Body of pancreas (tissue), 4 donors: ENCODE results near the gene SMIM30. TPM values are rescaled to one million over a fixed set of nuclear protein-coding genes. Genes with fewer than 3 reads are reported as not detected.

Source experiments
- ATAC-seq: fragments of 150-250 bp; one replicate; pipeline ENCODE4 v1.9.1; 2016
- DNase-seq, 4 donors: peaks; one replicate each; pipeline ENCODE4 v3.0.0-alpha.2; 2019
- H3K27ac ChIP-seq, 4 donors: fragments of 200-600 bp; sonication (generic); 1 replicate in 3 of 4; 2 replicates in 1 of 4; pipeline versions ENCODE4 v1.5.1 to v1.6.1; 2016 to 2019; ENCODE audit warnings: mild to moderate bottlenecking in 1 of 4, mixed read lengths in 1 of 4, moderate library complexity in 1 of 4
- H3K27me3 ChIP-seq, 2 donors: fragments of 200-600 bp; sonication (generic); one replicate each; pipeline ENCODE4 v1.6.0; 2016; ENCODE audit warnings: mild to moderate bottlenecking in 1 of 2
- H3K36me3 ChIP-seq, 2 donors: fragments of 200-600 bp; sonication (generic); replicated peaks in 1 of 2; 2 replicates each; pipeline ENCODE4 v1.5.1; 2016; ENCODE audit warnings: low read depth in 2 of 2; ENCODE audit not compliant: insufficient read depth in 1 of 2
- H3K4me1 ChIP-seq: fragments of 200-600 bp; sonication (generic); one replicate; pipeline ENCODE4 v1.6.0; 2016
- H3K4me3 ChIP-seq, 2 donors: fragments of 200-600 bp; sonication (generic); 1 replicate in 1 of 2; 2 replicates in 1 of 2; pipeline ENCODE4 v1.5.1; 2016 to 2019
- H3K9me3 ChIP-seq, 3 donors: fragments of 200-600 bp; sonication (generic); 1 replicate in 2 of 3; 2 replicates in 1 of 3; pipeline ENCODE4 v1.5.1; 2016
- POLR2A ChIP-seq, 3 donors: fragments of 450-650 bp; IDR thresholded peaks; one replicate each; pipeline ENCODE4 v1.6.1; 2016; ENCODE audit warnings: antibody characterized with exemption in 3 of 3, mild to moderate bottlenecking in 2 of 3
- WGBS, 2 donors: methylation state at CpG; one replicate each; pipeline ENCODE4 v1.1.5; 2017; 5-methylcytosine and 5-hydroxymethylcytosine counted together
- intact Hi-C: fragments of 100-400 bp; cut with DNase I; formaldehyde crosslinking; loops from one replicate; pipeline ENCODE4 v1.15.1; 2023
- total RNA-seq, 2 donors: library from RNA; depleted of rRNA; stranded (reverse); fragments of >200 nt; gene quantifications; one replicate each; pipeline ENCODE4 v1.1.0, GENCODE V29; 2016
- TF ChIP-seq, protein P1 (sequence below), 7 experiments: fragments of 450-650 bp in 4 of 7; fragments of 200-600 bp in 3 of 7; sonication (generic) in 3 of 7; IDR thresholded peaks; one replicate each; pipeline ENCODE4 v1.5.1; 2016 to 2019; ENCODE audit warnings: antibody characterized with exemption in 7 of 7

SMIM30 gene
- total RNA-seq, 2 donors from 2014 or later = 6.9 to 19.7 TPM

GRCh38 chr7:113154117-113154516 is 35.8 kb upstream of the SMIM30 start:
- Histone ChIP-seq H3K4me3 (no peak overlapping the region), H3K27ac (no peak overlapping the region), H3K27me3 (no peaks in the 10 kb centered on the region), H3K4me1 (no peaks in the 10 kb centered on the region), H3K36me3 (no peaks in the 10 kb centered on the region), H3K9me3 (no peaks in the 10 kb centered on the region)
- DNase-seq = no peak
- no peak for ATAC-seq
- intact Hi-C loops = no loop called here
- TF ChIP-seq, protein P1, sequence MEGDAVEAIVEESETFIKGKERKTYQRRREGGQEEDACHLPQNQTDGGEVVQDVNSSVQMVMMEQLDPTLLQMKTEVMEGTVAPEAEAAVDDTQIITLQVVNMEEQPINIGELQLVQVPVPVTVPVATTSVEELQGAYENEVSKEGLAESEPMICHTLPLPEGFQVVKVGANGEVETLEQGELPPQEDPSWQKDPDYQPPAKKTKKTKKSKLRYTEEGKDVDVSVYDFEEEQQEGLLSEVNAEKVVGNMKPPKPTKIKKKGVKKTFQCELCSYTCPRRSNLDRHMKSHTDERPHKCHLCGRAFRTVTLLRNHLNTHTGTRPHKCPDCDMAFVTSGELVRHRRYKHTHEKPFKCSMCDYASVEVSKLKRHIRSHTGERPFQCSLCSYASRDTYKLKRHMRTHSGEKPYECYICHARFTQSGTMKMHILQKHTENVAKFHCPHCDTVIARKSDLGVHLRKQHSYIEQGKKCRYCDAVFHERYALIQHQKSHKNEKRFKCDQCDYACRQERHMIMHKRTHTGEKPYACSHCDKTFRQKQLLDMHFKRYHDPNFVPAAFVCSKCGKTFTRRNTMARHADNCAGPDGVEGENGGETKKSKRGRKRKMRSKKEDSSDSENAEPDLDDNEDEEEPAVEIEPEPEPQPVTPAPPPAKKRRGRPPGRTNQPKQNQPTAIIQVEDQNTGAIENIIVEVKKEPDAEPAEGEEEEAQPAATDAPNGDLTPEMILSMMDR (IDR thresholded peaks at IDR 0.05) = no peak
- no peak for TF ChIP-seq POLR2A (IDR thresholded peaks at IDR 0.05)
- 82 to 85% methylated on average over 3 of the region's 3 CpGs for WGBS, 2 donors

- intact Hi-C loops = no loop called here
- no peak for ATAC-seq
Measured at GRCh38 chr7:113144817-113145216, 26.5 kb upstream of the SMIM30 start.

DNA sequence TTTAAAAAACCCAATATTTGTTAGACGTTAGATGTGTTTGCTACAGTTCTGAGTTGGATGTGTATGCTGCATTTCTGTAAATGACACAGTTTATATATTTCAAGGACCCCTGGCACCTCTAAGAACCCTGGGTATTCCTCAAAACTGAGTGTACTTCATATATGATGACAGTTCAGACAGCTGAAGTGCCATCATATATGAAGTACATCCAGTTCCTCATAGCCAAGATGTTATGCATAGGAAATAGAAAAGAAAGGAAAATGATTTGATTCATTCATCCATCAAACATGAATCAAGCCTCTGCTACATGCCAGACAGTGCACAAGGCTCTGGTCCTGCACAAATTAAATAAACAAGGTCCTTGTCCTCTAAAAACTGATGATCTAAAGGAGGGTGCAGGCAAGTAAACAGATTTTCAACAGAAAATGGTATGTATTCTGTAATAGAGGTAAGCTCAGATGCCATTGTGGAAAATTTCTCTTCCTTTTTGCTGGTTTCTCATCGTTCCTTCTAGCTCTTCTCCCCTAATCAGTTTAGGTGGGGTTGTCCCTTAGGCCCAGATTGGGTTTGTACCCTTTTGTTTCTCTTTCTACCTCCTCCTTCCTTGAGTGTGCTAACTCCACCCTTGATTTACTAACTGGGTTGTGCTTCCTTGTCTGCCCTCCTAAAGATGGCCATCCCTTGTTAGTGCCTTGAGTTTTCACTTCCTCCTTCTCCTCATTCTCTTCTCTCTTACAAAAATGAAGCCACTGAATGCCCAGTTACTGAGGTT is 25.3 kb upstream of the SMIM30 start:
- H3K36me3 ChIP-seq = no peaks in the 10 kb centered on the region
- ATAC-seq = no peak
- WGBS, 2 donors = 71% methylated on average over 2 of the region's 2 CpGs
- H3K27ac ChIP-seq = no peak overlapping the region
- H3K9me3 ChIP-seq = no peaks in the 10 kb centered on the region
- no peaks in the 10 kb centered on the region for H3K4me1 ChIP-seq
- intact Hi-C loops = no loop called here
- DNase-seq = no peak
- no peak overlapping the region for H3K4me3 ChIP-seq
- TF ChIP-seq, protein P1 (IDR thresholded peaks at IDR 0.05) = no peak
- no peak for TF ChIP-seq POLR2A (IDR thresholded peaks at IDR 0.05)
- no peaks in the 10 kb centered on the region for H3K27me3 ChIP-seq

More at GRCh38 chr7:113144817-113145216, 26.5 kb upstream of the SMIM30 start:
- H3K27ac ChIP-seq = no peak overlapping the region
- WGBS, 2 donors = 3 to 18% methylated on average over 1 of the region's 1 CpG
- no peaks in the 10 kb centered on the region for H3K9me3 ChIP-seq
- TF ChIP-seq, protein P1 (IDR thresholded peaks at IDR 0.05) = no peak
- TF ChIP-seq POLR2A (IDR thresholded peaks at IDR 0.05) = no peak
- H3K27me3 ChIP-seq = no peaks in the 10 kb centered on the region
- DNase-seq = no peak
- no peaks in the 10 kb centered on the region for H3K36me3 ChIP-seq
- H3K4me3 ChIP-seq = no peak overlapping the region
- H3K4me1 ChIP-seq = no peaks in the 10 kb centered on the region

GRCh38 chr7:113142385-113143119 is 24.2 kb upstream of the SMIM30 start:
- Histone ChIP-seq H3K4me1 (no peaks in the 10 kb centered on the region), H3K4me3 (no peak overlapping the region), H3K27me3 (no peaks in the 10 kb centered on the region), H3K36me3 (no peaks in the 10 kb centered on the region), H3K27ac (no peak overlapping the region), H3K9me3 (no peaks in the 10 kb centered on the region)
- ATAC-seq (no peak), DNase-seq (no peak)
- intact Hi-C loops = no loop called here
- 42 to 53% methylated on average over 5 of the region's 5 CpGs for WGBS, 2 donors
- TF ChIP-seq POLR2A (IDR thresholded peaks at IDR 0.05) = no peak
- TF ChIP-seq, protein P1 (IDR thresholded peaks at IDR 0.05) = no peak
